GM21528 (cell line): ENCODE results near the gene THBS2.
"Not testable (repeated sequence)": the region's sequence is repeated elsewhere in the genome, so short reads cannot be mapped to it uniquely, and the experiment has no call there.

Experiments
- ATAC-seq: cut with Tn5 transposase; IDR thresholded peaks from one replicate; pipeline ENCODE4 v1.9.1; 2021; ENCODE audit warnings: mild to moderate bottlenecking, moderate library complexity; ENCODE audit not compliant: unreplicated experiment, low FRiP score

Gene THBS2

GRCh38 chr6:169233181-169233580, 20.5 kb downstream of the THBS2 start:
- ATAC-seq = no peak

GRCh38 chr6:169232507-169232931, 21.1 kb downstream of the THBS2 start:
- no peak for ATAC-seq

GRCh38 chr6:169231790-169232506, 21.7 kb downstream of the THBS2 start:
- no peak for ATAC-seq

- ATAC-seq = no peak
Observed at GRCh38 chr6:169230946-169231789, 22.5 kb downstream of the THBS2 start.

GRCh38 chr6:169230322-169230665, 23.4 kb downstream of the THBS2 start:
- no peak for ATAC-seq

GRCh38 chr6:169229615-169230321, 23.9 kb downstream of the THBS2 start:
- ATAC-seq = no peak

GRCh38 chr6:169227116-169227515, 26.5 kb downstream of the THBS2 start:
- ATAC-seq = no peak

GRCh38 chr6:169225887-169226286, 27.8 kb downstream of the THBS2 start:
- ATAC-seq = no peak

GRCh38 chr6:169225131-169225576, 28.5 kb downstream of the THBS2 start:
- ATAC-seq = no peak

- no peak for ATAC-seq
Observed at GRCh38 chr6:169224716-169225115, 28.9 kb downstream of the THBS2 start.

- ATAC-seq = no peak
Observed at GRCh38 chr6:169224185-169224695, 29.4 kb downstream of the THBS2 start.

- no peak for ATAC-seq
Observed at GRCh38 chr6:169223006-169223405, 30.6 kb downstream of the THBS2 start.

- ATAC-seq = no peak
Observed at GRCh38 chr6:169222126-169222525, 31.5 kb downstream of the THBS2 start.

- no peak for ATAC-seq
Observed at GRCh38 chr6:169221264-169221663, 32.4 kb downstream of the THBS2 start.

- no peak for ATAC-seq
Observed at GRCh38 chr6:169220068-169220964, 33.3 kb downstream of the THBS2 start.

- ATAC-seq = no peak
Observed at GRCh38 chr6:169217972-169218371, 35.7 kb downstream of the THBS2 start.

GRCh38 chr6:169216830-169217229, 36.8 kb downstream of the THBS2 start:
- ATAC-seq = no peak

- no peak for ATAC-seq
Observed at GRCh38 chr6:169215201-169215681, 38.4 kb downstream of the THBS2 start.

GRCh38 chr6:169214789-169215188, 38.9 kb downstream of the THBS2 start:
- ATAC-seq = not testable (repeated sequence)
